ENCODE data around the gene RASEF.

DNA sequence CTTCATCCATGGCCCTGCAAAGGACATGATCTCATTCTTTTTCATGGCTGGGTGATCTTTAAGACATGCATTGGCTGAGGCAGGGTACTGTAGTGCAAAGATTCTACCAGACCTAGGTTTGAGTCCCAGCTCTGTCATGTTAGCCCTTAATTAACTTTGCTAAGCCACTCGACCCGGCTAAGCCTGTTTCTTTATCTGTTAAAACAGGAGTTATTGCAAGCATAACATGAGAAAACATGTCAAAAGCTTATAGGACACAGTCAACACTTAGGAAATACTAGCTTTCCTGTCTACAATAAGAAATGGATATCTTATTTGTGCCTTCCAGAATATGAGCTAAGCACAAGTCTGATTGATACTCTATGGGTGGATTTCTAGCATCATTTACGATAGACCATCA, 92.6 kb downstream of the RASEF start:
- TF ChIP-seq POLR2A (IDR thresholded peaks at IDR 0.05): no peak
- TF ChIP-seq POLR2AphosphoS5 (IDR thresholded peaks at IDR 0.05): no peak

Measured in prostate gland (tissue), 1 donor.